ENCODE results near the gene LMBR1.

LMBR1 gene

GRCh38 chr7:156751319-156751718 is 141.7 kb downstream of the LMBR1 start:
- H3K9ac ChIP-seq (ENCODE audit: low read length): no peak overlapping the region
- H3K27ac ChIP-seq (ENCODE audit: low read depth, low read length): no peak overlapping the region
- peaks cover 4% of the 10 kb centered on the region; the same call in 1 of the 2 replicates for H3K36me3 ChIP-seq (ENCODE audit: low read length)

GRCh38 chr7:156747718-156748117 is 145.3 kb downstream of the LMBR1 start:
- no peak overlapping the region for H3K9ac ChIP-seq (ENCODE audit: low read length)
- no peaks in the 10 kb centered on the region for H3K9me2 ChIP-seq (replicated peaks; ENCODE audit: insufficient read depth, low read length)
- no peaks in the 10 kb centered on the region for H3F3A ChIP-seq (ENCODE audit: insufficient read depth)
- no peaks in the 10 kb centered on the region for H3K9me3 ChIP-seq (ENCODE audit: insufficient read depth, low read length)
- H3K36me3 ChIP-seq (ENCODE audit: low read length): no peaks in the 10 kb centered on the region
- H3K79me2 ChIP-seq (ENCODE audit: insufficient read depth, low read length): no peaks in the 10 kb centered on the region
- TF ChIP-seq EZH2phosphoT487 (conservative IDR thresholded peaks at IDR 0.05; ENCODE audit: low read length): no peak
- TF ChIP-seq, protein P1, sequence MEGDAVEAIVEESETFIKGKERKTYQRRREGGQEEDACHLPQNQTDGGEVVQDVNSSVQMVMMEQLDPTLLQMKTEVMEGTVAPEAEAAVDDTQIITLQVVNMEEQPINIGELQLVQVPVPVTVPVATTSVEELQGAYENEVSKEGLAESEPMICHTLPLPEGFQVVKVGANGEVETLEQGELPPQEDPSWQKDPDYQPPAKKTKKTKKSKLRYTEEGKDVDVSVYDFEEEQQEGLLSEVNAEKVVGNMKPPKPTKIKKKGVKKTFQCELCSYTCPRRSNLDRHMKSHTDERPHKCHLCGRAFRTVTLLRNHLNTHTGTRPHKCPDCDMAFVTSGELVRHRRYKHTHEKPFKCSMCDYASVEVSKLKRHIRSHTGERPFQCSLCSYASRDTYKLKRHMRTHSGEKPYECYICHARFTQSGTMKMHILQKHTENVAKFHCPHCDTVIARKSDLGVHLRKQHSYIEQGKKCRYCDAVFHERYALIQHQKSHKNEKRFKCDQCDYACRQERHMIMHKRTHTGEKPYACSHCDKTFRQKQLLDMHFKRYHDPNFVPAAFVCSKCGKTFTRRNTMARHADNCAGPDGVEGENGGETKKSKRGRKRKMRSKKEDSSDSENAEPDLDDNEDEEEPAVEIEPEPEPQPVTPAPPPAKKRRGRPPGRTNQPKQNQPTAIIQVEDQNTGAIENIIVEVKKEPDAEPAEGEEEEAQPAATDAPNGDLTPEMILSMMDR (IDR thresholded peaks at IDR 0.05; ENCODE audit: insufficient read depth, low read length, poor library complexity, severe bottlenecking): no peak
- H3K4me3 ChIP-seq (ENCODE audit: insufficient read depth, low read length, poor library complexity, severe bottlenecking): no peak overlapping the region
- H4K20me1 ChIP-seq (ENCODE audit: low read depth, low read length): no peaks in the 10 kb centered on the region
- H3K27ac ChIP-seq (ENCODE audit: low read depth, low read length): no peak overlapping the region
- no peak overlapping the region for H2AFZ ChIP-seq (ENCODE audit: low read depth, low read length, severe bottlenecking)
- H3K4me2 ChIP-seq (ENCODE audit: low read depth, low read length, poor library complexity, severe bottlenecking): no peak overlapping the region
- H3K27me3 ChIP-seq (ENCODE audit: low read length): no peaks in the 10 kb centered on the region

More at GRCh38 chr7:156751319-156751718, 141.7 kb downstream of the LMBR1 start:
- H3F3A ChIP-seq (ENCODE audit: insufficient read depth): no peaks in the 10 kb centered on the region
- no peak overlapping the region for H2AFZ ChIP-seq (ENCODE audit: low read depth, low read length, severe bottlenecking)
- H4K20me1 ChIP-seq (ENCODE audit: low read depth, low read length): no peaks in the 10 kb centered on the region
- no peak overlapping the region for H3K4me2 ChIP-seq (ENCODE audit: low read depth, low read length, poor library complexity, severe bottlenecking)
- no peaks in the 10 kb centered on the region for H3K9me3 ChIP-seq (ENCODE audit: insufficient read depth, low read length)
- no peak overlapping the region for H3K4me3 ChIP-seq (ENCODE audit: insufficient read depth, low read length, poor library complexity, severe bottlenecking)
- H3K9me2 ChIP-seq (replicated peaks; ENCODE audit: insufficient read depth, low read length): no peaks in the 10 kb centered on the region
- no peak for TF ChIP-seq EZH2phosphoT487 (conservative IDR thresholded peaks at IDR 0.05; ENCODE audit: low read length)
- TF ChIP-seq, protein P1 (IDR thresholded peaks at IDR 0.05; ENCODE audit: insufficient read depth, low read length, poor library complexity, severe bottlenecking): no peak
- no peaks in the 10 kb centered on the region for H3K79me2 ChIP-seq (ENCODE audit: insufficient read depth, low read length)
- H3K27me3 ChIP-seq (ENCODE audit: low read length): no peaks in the 10 kb centered on the region

DNA sequence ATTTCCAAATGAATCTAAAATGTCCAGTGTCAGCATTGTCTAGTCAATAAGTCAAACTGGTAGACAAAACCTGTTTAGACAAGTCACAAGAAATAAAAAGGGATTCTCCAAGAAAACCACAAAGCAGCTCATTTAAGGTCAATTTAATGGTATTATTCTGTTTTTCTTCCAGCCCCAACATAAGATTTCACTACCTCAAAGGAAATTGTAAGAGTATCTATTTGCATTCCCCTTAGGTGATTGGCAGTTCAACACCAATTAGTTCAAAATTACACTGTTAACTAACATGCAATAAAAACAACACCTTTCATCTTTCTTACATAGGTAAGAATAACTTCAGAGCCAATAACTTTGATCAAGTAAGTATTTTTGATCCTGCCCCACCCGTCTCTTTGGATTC is 146.1 kb downstream of the LMBR1 start:
- Histone ChIP-seq H3K27ac (ENCODE audit: low read depth, low read length) (no peak overlapping the region), H3K9ac (ENCODE audit: low read length) (no peak overlapping the region), H3F3A (ENCODE audit: insufficient read depth) (no peaks in the 10 kb centered on the region), H3K36me3 (ENCODE audit: low read length) (no peaks in the 10 kb centered on the region), H3K27me3 (ENCODE audit: low read length) (no peaks in the 10 kb centered on the region), H3K4me2 (ENCODE audit: low read depth, low read length, poor library complexity, severe bottlenecking) (no peak overlapping the region), H2AFZ (ENCODE audit: low read depth, low read length, severe bottlenecking) (no peak overlapping the region), H3K9me3 (ENCODE audit: insufficient read depth, low read length) (no peaks in the 10 kb centered on the region), H3K79me2 (ENCODE audit: insufficient read depth, low read length) (no peaks in the 10 kb centered on the region), H3K4me3 (ENCODE audit: insufficient read depth, low read length, poor library complexity, severe bottlenecking) (no peak overlapping the region), H3K9me2 (replicated peaks; ENCODE audit: insufficient read depth, low read length) (no peaks in the 10 kb centered on the region), H4K20me1 (ENCODE audit: low read depth, low read length) (no peaks in the 10 kb centered on the region)
- no peak for TF ChIP-seq EZH2phosphoT487 (conservative IDR thresholded peaks at IDR 0.05; ENCODE audit: low read length)
- TF ChIP-seq, protein P1 (IDR thresholded peaks at IDR 0.05; ENCODE audit: insufficient read depth, low read length, poor library complexity, severe bottlenecking): no peak
